Loucy (cell line): ENCODE results near the gene SEL1L.

Experiments
- EZH2phosphoT487 ChIP-seq: fragments of 200-600 bp; IDR thresholded peaks from 2 replicates; pipeline ENCODE4 v1.6.1; 2018; ENCODE audit warnings: antibody characterized with exemption, mild to moderate bottlenecking, moderate library complexity, borderline replicate concordance
- TF ChIP-seq, protein P1 (sequence below): fragments of 200-600 bp; sonication (generic); conservative IDR thresholded peaks from 2 replicates; pipeline ENCODE4 v1.5.1; 2014; ENCODE audit warnings: mild to moderate bottlenecking, antibody characterized with exemption, low read length

DNA sequence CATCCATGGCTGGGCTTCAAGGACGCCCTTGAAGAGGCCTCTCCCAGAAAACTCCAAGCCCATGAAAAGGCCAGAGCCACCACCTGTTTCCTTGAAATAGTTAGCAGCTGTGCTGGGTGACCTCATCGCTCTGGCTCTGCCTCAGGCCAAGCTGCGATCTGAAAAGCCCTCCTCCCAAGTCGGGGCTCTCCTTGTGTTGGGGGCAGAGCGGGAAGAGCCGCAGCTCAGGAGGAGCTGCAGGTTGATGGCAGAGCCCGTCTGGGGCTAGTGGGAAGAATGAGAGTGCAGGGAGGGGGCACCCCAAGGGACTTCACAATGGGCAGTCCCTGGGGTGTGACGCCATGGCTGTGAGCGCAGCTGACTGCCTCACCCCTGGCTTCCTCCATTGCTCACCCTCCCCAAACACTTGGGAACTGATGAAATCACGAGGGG is 83.5 kb downstream of the SEL1L start:
- TF ChIP-seq, protein P1, sequence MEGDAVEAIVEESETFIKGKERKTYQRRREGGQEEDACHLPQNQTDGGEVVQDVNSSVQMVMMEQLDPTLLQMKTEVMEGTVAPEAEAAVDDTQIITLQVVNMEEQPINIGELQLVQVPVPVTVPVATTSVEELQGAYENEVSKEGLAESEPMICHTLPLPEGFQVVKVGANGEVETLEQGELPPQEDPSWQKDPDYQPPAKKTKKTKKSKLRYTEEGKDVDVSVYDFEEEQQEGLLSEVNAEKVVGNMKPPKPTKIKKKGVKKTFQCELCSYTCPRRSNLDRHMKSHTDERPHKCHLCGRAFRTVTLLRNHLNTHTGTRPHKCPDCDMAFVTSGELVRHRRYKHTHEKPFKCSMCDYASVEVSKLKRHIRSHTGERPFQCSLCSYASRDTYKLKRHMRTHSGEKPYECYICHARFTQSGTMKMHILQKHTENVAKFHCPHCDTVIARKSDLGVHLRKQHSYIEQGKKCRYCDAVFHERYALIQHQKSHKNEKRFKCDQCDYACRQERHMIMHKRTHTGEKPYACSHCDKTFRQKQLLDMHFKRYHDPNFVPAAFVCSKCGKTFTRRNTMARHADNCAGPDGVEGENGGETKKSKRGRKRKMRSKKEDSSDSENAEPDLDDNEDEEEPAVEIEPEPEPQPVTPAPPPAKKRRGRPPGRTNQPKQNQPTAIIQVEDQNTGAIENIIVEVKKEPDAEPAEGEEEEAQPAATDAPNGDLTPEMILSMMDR = no peak
- no peak for TF ChIP-seq EZH2phosphoT487
